Bone marrow (tissue), 2 donors: Measurements from ENCODE around the gene KISS1R.

Source experiments
- DNase-seq, 2 donors: peaks; one replicate each; lab custom pipeline; 2025; lab: John Stamatoyannopoulos, UW

KISS1R gene

GRCh38 chr19:938233-938923 lies 21.2 kb downstream of the KISS1R start:
- no peak for DNase-seq

GRCh38 chr19:939439-939838 lies 22.3 kb downstream of the KISS1R start:
- DNase-seq = no peak

- no peak for DNase-seq
Observed at GRCh38 chr19:939922-940321, 22.8 kb downstream of the KISS1R start.

GRCh38 chr19:940591-941291 lies 23.6 kb downstream of the KISS1R start:
- peak; percentile 51 to 75 for DNase-seq

- DNase-seq = no peak
Observed at GRCh38 chr19:941292-942132, 24.4 kb downstream of the KISS1R start.

GRCh38 chr19:942133-942645 lies 25.1 kb downstream of the KISS1R start:
- no peak for DNase-seq

GRCh38 chr19:943551-944170 lies 26.5 kb downstream of the KISS1R start:
- no peak for DNase-seq

- no peak for DNase-seq
Observed at GRCh38 chr19:944171-944567, 27.0 kb downstream of the KISS1R start.

- DNase-seq = no peak
Observed at GRCh38 chr19:944663-945241, 27.6 kb downstream of the KISS1R start.

- DNase-seq = no peak
Observed at GRCh38 chr19:945401-946252, 28.5 kb downstream of the KISS1R start.

GRCh38 chr19:947090-947706 lies 30.1 kb downstream of the KISS1R start:
- no peak for DNase-seq

- peak; percentile 38 to 92 for DNase-seq
Observed at GRCh38 chr19:947707-948539, 30.8 kb downstream of the KISS1R start.

GRCh38 chr19:948842-949496 lies 31.8 kb downstream of the KISS1R start:
- DNase-seq = no peak

GRCh38 chr19:950352-951066 lies 33.4 kb downstream of the KISS1R start:
- DNase-seq = no peak

- DNase-seq = no peak
Observed at GRCh38 chr19:952049-952679, 35.0 kb downstream of the KISS1R start.

- no peak for DNase-seq
Observed at GRCh38 chr19:952680-953444, 35.7 kb downstream of the KISS1R start.
